ENCODE results near the gene DNM2.

Gene DNM2

GRCh38 chr19:10761443-10762250, 43.8 kb downstream of the DNM2 start:
- TF ChIP-seq, protein P1, sequence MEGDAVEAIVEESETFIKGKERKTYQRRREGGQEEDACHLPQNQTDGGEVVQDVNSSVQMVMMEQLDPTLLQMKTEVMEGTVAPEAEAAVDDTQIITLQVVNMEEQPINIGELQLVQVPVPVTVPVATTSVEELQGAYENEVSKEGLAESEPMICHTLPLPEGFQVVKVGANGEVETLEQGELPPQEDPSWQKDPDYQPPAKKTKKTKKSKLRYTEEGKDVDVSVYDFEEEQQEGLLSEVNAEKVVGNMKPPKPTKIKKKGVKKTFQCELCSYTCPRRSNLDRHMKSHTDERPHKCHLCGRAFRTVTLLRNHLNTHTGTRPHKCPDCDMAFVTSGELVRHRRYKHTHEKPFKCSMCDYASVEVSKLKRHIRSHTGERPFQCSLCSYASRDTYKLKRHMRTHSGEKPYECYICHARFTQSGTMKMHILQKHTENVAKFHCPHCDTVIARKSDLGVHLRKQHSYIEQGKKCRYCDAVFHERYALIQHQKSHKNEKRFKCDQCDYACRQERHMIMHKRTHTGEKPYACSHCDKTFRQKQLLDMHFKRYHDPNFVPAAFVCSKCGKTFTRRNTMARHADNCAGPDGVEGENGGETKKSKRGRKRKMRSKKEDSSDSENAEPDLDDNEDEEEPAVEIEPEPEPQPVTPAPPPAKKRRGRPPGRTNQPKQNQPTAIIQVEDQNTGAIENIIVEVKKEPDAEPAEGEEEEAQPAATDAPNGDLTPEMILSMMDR (IDR thresholded peaks at IDR 0.05; ENCODE audit: low read depth, low read length) = no peak
- no peak for TF ChIP-seq EZH2phosphoT487 (IDR thresholded peaks at IDR 0.05; ENCODE audit: low read depth)
- Histone ChIP-seq H2AFZ (ENCODE audit: low read depth, low read length) (no peak overlapping the region), H3K4me3 (ENCODE audit: low read length) (no peak overlapping the region), H4K20me1 (ENCODE audit: insufficient read depth, low read length) (peaks cover 5% of the 10 kb centered on the region), H3K4me2 (ENCODE audit: low read length) (no peak overlapping the region), H3K4me1 (ENCODE audit: low read length) (peaks cover 16% of the 10 kb centered on the region), H3K36me3 (replicated peaks; ENCODE audit: low read depth, low read length) (peaks cover 11% of the 10 kb centered on the region), H3K79me2 (ENCODE audit: low read length) (peaks cover 8% of the 10 kb centered on the region; the same call in 1 of the 2 replicates), H3K9ac (ENCODE audit: low read length) (no peak overlapping the region), H3K27ac (ENCODE audit: low read length) (no peak overlapping the region), H3K27me3 (ENCODE audit: low read depth, low read length) (no peaks in the 10 kb centered on the region), H3K9me3 (ENCODE audit: insufficient read depth, low read length) (no peaks in the 10 kb centered on the region)

GRCh38 chr19:10762656-10763055, 44.8 kb downstream of the DNM2 start:
- Histone ChIP-seq H3K27me3 (ENCODE audit: low read depth, low read length) (no peaks in the 10 kb centered on the region), H3K9me3 (ENCODE audit: insufficient read depth, low read length) (no peaks in the 10 kb centered on the region), H3K4me1 (ENCODE audit: low read length) (peaks cover 16% of the 10 kb centered on the region), H3K4me2 (ENCODE audit: low read length) (no peak overlapping the region), H3K79me2 (ENCODE audit: low read length) (peaks cover 8% of the 10 kb centered on the region; the same call in 1 of the 2 replicates), H2AFZ (ENCODE audit: low read depth, low read length) (no peak overlapping the region), H3K27ac (ENCODE audit: low read length) (no peak overlapping the region), H4K20me1 (ENCODE audit: insufficient read depth, low read length) (no peaks in the 10 kb centered on the region; the same call in none of the 2 replicates), H3K9ac (ENCODE audit: low read length) (no peak overlapping the region), H3K4me3 (ENCODE audit: low read length) (no peak overlapping the region), H3K36me3 (replicated peaks; ENCODE audit: low read depth, low read length) (peaks cover 11% of the 10 kb centered on the region)
- no peak for TF ChIP-seq EZH2phosphoT487 (IDR thresholded peaks at IDR 0.05; ENCODE audit: low read depth)
- TF ChIP-seq, protein P1 (IDR thresholded peaks at IDR 0.05; ENCODE audit: low read depth, low read length) = no peak

DNA sequence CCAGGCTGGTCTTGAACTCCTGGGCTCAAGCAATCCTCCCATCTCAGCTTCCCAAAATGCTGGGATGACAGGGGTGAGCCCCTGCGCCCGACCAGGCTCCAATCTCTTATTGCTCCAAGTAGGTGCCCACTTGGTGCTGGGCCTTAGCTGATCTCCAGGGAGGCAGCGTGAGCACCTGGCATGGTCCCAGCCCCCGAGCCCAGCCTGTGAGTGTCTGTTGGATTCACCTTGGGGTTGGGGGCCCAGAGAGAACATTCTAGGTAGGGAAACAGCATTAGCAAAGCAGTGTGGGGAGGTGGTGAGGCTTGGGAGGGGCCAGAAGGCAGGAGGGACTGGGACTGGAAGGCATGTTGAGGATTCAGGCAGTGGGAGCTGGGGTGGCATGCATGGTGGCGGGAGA, 45.5 kb downstream of the DNM2 start:
- no peak overlapping the region for H3K27ac ChIP-seq (ENCODE audit: low read length)
- no peak overlapping the region for H2AFZ ChIP-seq (ENCODE audit: low read depth, low read length)
- H3K9ac ChIP-seq (ENCODE audit: low read length) = no peak overlapping the region
- no peak overlapping the region for H3K4me3 ChIP-seq (ENCODE audit: low read length)
- H3K4me1 ChIP-seq (ENCODE audit: low read length) = peaks cover 16% of the 10 kb centered on the region
- H3K9me3 ChIP-seq (ENCODE audit: insufficient read depth, low read length) = no peaks in the 10 kb centered on the region
- no peaks in the 10 kb centered on the region; the same call in none of the 2 replicates for H4K20me1 ChIP-seq (ENCODE audit: insufficient read depth, low read length)
- no peaks in the 10 kb centered on the region for H3K27me3 ChIP-seq (ENCODE audit: low read depth, low read length)
- no peak for TF ChIP-seq EZH2phosphoT487 (IDR thresholded peaks at IDR 0.05; ENCODE audit: low read depth)
- TF ChIP-seq, protein P1 (IDR thresholded peaks at IDR 0.05; ENCODE audit: low read depth, low read length) = no peak
- H3K4me2 ChIP-seq (ENCODE audit: low read length) = no peak overlapping the region
- peaks cover 8% of the 10 kb centered on the region; the same call in 1 of the 2 replicates for H3K79me2 ChIP-seq (ENCODE audit: low read length)
- H3K36me3 ChIP-seq (replicated peaks; ENCODE audit: low read depth, low read length) = peaks cover 11% of the 10 kb centered on the region

GRCh38 chr19:10763828-10764339, 46.0 kb downstream of the DNM2 start:
- Histone ChIP-seq H3K9ac (ENCODE audit: low read length) (no peak overlapping the region), H4K20me1 (ENCODE audit: insufficient read depth, low read length) (no peaks in the 10 kb centered on the region; the same call in none of the 2 replicates), H3K27ac (ENCODE audit: low read length) (no peak overlapping the region), H3K4me2 (ENCODE audit: low read length) (no peak overlapping the region), H3K36me3 (replicated peaks; ENCODE audit: low read depth, low read length) (peaks cover 11% of the 10 kb centered on the region), H3K9me3 (ENCODE audit: insufficient read depth, low read length) (no peaks in the 10 kb centered on the region), H3K4me1 (ENCODE audit: low read length) (peaks cover 14% of the 10 kb centered on the region), H3K27me3 (ENCODE audit: low read depth, low read length) (no peaks in the 10 kb centered on the region), H2AFZ (ENCODE audit: low read depth, low read length) (no peak overlapping the region), H3K79me2 (ENCODE audit: low read length) (peaks cover 6% of the 10 kb centered on the region; the same call in 1 of the 2 replicates), H3K4me3 (ENCODE audit: low read length) (no peak overlapping the region)
- no peak for TF ChIP-seq EZH2phosphoT487 (IDR thresholded peaks at IDR 0.05; ENCODE audit: low read depth)
- TF ChIP-seq, protein P1 (IDR thresholded peaks at IDR 0.05; ENCODE audit: low read depth, low read length) = no peak

Measured in OCI-LY3 (cell line).